Measurements from ENCODE around the gene THAP4.

- no peak for TF ChIP-seq CTCF (IDR thresholded peaks at IDR 0.05; ENCODE audit: low read depth, low read length)
- TF ChIP-seq EZH2phosphoT487 (IDR thresholded peaks at IDR 0.05; ENCODE audit: low read depth) = no peak
Observed at GRCh38 chr2:241577413-241578122, 59.4 kb downstream of the THAP4 start.
